ENCODE data around the gene SAMD3. TPM values are rescaled to one million over a fixed set of nuclear protein-coding genes. Genes with fewer than 3 reads are reported as not detected.

SAMD3 gene
- total RNA-seq, 1 experiment from 2014 or later: 7.5 TPM

DNA sequence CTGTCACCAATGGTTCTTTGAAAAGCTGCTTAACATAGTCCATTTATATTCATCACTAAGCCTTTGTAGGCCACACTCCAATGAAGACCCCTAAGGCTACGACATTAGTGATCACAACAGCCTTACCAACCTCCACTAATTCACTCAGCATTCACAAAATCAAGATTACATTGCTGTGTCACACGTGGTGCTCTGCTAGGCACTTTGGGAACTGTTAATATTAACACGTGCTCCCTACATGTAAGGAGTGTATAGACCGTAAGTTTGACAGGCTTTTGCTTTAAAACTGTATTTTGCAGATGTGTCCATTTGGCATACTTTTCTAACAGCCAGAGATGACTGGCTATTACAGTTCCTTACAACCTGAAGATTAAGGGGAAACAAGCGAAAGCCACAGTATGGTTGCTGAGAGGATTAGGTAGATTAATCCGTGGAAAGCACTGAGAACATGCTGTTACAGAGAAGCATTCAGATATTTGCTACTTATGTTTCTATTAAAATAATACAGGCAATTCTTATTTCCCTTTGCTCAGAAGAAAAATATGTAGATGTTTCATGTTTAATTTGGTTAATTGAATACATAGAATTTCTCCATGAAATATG lies 69.7 kb downstream of the SAMD3 start:
- ChIA-PET CTCF (no interaction called here), RAD21 (ENCODE audit: low non-redundant PET in 1 of 2, low total read pairs in 2 of 2, uncharacterized antibody in 2 of 2, unreplicated experiment in 2 of 2) (no interaction called here), POLR2A (no interaction called here)
- H4K20me1 ChIP-seq (ENCODE audit: insufficient read depth): no peaks in the 10 kb centered on the region
- no peaks in the 10 kb centered on the region for H3K9me3 ChIP-seq (ENCODE audit: control insufficient read depth in 1 of 2, insufficient read depth in 1 of 2, low read depth in 1 of 2, low read length in 2 of 2)
- H3K36me3 ChIP-seq (ENCODE audit: control insufficient read depth in 1 of 2, insufficient read depth in 2 of 2, low read length in 2 of 2): no peaks in the 10 kb centered on the region
- TF ChIP-seq CBX3 (IDR thresholded peaks at IDR 0.05; ENCODE audit: low read depth) (no peak), EZH2phosphoT487 (IDR thresholded peaks at IDR 0.05; ENCODE audit: borderline replicate concordance) (no peak), YY1 (IDR thresholded peaks at IDR 0.05; ENCODE audit: extremely low read depth, insufficient replicate concordance, low read depth, low read length) (no peak), SP1 (IDR thresholded peaks at IDR 0.05; ENCODE audit: low read depth) (no peak), EGR1 (IDR thresholded peaks at IDR 0.05; ENCODE audit: low read depth) (no peak), POLR2A (IDR thresholded peaks at IDR 0.05; ENCODE audit: borderline replicate concordance, extremely low read depth, insufficient read depth, insufficient read length) (no peak)
- no peaks in the 10 kb centered on the region for H3K9me2 ChIP-seq (ENCODE audit: insufficient read depth)
- no peaks in the 10 kb centered on the region for H3K27me3 ChIP-seq (ENCODE audit: insufficient read depth, low read length)
- no peak overlapping the region for H3K4me3 ChIP-seq (replicated peaks in 1 of 2; ENCODE audit: low read depth in 1 of 2, low read length in 2 of 2)
- intact Hi-C loops (cut with micrococcal nuclease): no loop called here
- H3K9ac ChIP-seq (ENCODE audit: low read length): no peak overlapping the region
- H3K79me2 ChIP-seq (ENCODE audit: insufficient read depth, low read length): no peaks in the 10 kb centered on the region
- no TSS peak for BruUV-seq (replicated peaks)
- no peaks in the 10 kb centered on the region for H3K4me1 ChIP-seq (ENCODE audit: control insufficient read depth in 1 of 2, insufficient read depth in 2 of 2, low read length in 2 of 2)
- no peak overlapping the region for H2AFZ ChIP-seq (ENCODE audit: low read depth, low read length, poor library complexity, severe bottlenecking)
- DNase-seq (ENCODE audit: low read depth, low spot score): no peak
- ATAC-seq: no peak
- H3K4me2 ChIP-seq (ENCODE audit: low read length): no peak overlapping the region
- H3K27ac ChIP-seq (ENCODE audit: low read depth, low read length): no peak overlapping the region

DNA sequence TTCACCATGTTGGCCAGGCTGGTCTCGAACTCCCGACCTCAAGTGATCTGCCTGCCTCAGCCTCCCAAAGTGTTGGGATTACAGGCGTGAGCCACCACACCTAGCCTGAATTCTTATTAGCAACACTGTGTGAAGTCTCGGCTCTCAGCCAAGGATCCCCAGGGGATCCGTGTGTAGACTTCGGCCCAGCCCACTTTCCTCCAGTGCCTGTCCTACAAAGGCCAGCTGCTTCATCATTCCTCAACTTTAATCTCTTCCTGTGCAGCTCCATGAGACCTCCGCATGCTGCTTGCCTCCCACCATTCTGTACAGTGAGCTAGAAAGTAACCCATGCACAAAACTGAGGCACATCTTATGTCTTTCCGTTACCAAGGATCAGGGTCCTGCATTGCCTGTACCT lies 71.8 kb downstream of the SAMD3 start:
- H3K9me2 ChIP-seq (ENCODE audit: insufficient read depth): no peaks in the 10 kb centered on the region

More for the DNA sequence above, 71.8 kb downstream of the SAMD3 start:
- no peaks in the 10 kb centered on the region for H3K9me3 ChIP-seq (ENCODE audit: control insufficient read depth in 1 of 2, insufficient read depth in 1 of 2, low read depth in 1 of 2, low read length in 2 of 2)
- no peaks in the 10 kb centered on the region for H3K79me2 ChIP-seq (ENCODE audit: insufficient read depth, low read length)
- no peak overlapping the region for H2AFZ ChIP-seq (ENCODE audit: low read depth, low read length, poor library complexity, severe bottlenecking)
- DNase-seq (ENCODE audit: low read depth, low spot score): no peak
- TF ChIP-seq EGR1 (IDR thresholded peaks at IDR 0.05; ENCODE audit: low read depth): no peak
- TF ChIP-seq POLR2AphosphoS5 (IDR thresholded peaks at IDR 0.05; ENCODE audit: low read depth, low read length): no peak
- TF ChIP-seq SP1 (IDR thresholded peaks at IDR 0.05; ENCODE audit: low read depth): no peak
- no peak for TF ChIP-seq FOSL1 (IDR thresholded peaks at IDR 0.05; ENCODE audit: low read depth)
- TF ChIP-seq ZFX (IDR thresholded peaks at IDR 0.05): no peak
- no peak for TF ChIP-seq YY1 (IDR thresholded peaks at IDR 0.05; ENCODE audit: extremely low read depth, insufficient replicate concordance, low read depth, low read length)
- no peak for TF ChIP-seq CBX3 (IDR thresholded peaks at IDR 0.05; ENCODE audit: low read depth)
- no peak for TF ChIP-seq JUND (IDR thresholded peaks at IDR 0.05)
- TF ChIP-seq, protein P1, sequence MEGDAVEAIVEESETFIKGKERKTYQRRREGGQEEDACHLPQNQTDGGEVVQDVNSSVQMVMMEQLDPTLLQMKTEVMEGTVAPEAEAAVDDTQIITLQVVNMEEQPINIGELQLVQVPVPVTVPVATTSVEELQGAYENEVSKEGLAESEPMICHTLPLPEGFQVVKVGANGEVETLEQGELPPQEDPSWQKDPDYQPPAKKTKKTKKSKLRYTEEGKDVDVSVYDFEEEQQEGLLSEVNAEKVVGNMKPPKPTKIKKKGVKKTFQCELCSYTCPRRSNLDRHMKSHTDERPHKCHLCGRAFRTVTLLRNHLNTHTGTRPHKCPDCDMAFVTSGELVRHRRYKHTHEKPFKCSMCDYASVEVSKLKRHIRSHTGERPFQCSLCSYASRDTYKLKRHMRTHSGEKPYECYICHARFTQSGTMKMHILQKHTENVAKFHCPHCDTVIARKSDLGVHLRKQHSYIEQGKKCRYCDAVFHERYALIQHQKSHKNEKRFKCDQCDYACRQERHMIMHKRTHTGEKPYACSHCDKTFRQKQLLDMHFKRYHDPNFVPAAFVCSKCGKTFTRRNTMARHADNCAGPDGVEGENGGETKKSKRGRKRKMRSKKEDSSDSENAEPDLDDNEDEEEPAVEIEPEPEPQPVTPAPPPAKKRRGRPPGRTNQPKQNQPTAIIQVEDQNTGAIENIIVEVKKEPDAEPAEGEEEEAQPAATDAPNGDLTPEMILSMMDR (IDR thresholded peaks at IDR 0.05 in 2 of 3, conservative IDR thresholded peaks at IDR 0.05 in 1 of 3; ENCODE audit: borderline replicate concordance in 1 of 3, insufficient read depth in 1 of 3, low read depth in 2 of 3, low read length in 2 of 3): no peak
- TF ChIP-seq SIN3A (IDR thresholded peaks at IDR 0.05; ENCODE audit: low read depth): no peak
- TF ChIP-seq EZH2phosphoT487 (IDR thresholded peaks at IDR 0.05; ENCODE audit: borderline replicate concordance): no peak
- no peak for TF ChIP-seq EZH2 (IDR thresholded peaks at IDR 0.05)
- no peak for TF ChIP-seq SRF (IDR thresholded peaks at IDR 0.05; ENCODE audit: low read depth)
- TF ChIP-seq, protein P2, sequence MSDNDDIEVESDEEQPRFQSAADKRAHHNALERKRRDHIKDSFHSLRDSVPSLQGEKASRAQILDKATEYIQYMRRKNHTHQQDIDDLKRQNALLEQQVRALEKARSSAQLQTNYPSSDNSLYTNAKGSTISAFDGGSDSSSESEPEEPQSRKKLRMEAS (IDR thresholded peaks at IDR 0.05): no peak
- TF ChIP-seq TCF7L2 (IDR thresholded peaks at IDR 0.05; ENCODE audit: borderline replicate concordance, extremely low read depth, insufficient read depth, insufficient read length): no peak
- TF ChIP-seq POLR2A (IDR thresholded peaks at IDR 0.05; ENCODE audit: borderline replicate concordance, extremely low read depth, insufficient read depth, insufficient read length): no peak
- ATAC-seq: no peak
- ChIA-PET CTCF (no interaction called here), RAD21 (ENCODE audit: low non-redundant PET in 1 of 2, low total read pairs in 2 of 2, uncharacterized antibody in 2 of 2, unreplicated experiment in 2 of 2) (no interaction called here), POLR2A (no interaction called here)
- H3K27ac ChIP-seq (ENCODE audit: low read depth, low read length): no peak overlapping the region
- no peak overlapping the region for H3K4me2 ChIP-seq (ENCODE audit: low read length)
- H3K4me1 ChIP-seq (ENCODE audit: control insufficient read depth in 1 of 2, insufficient read depth in 2 of 2, low read length in 2 of 2): no peaks in the 10 kb centered on the region
- no TSS peak for BruUV-seq (replicated peaks)
- no peaks in the 10 kb centered on the region for H3K36me3 ChIP-seq (ENCODE audit: control insufficient read depth in 1 of 2, insufficient read depth in 2 of 2, low read length in 2 of 2)
- no peaks in the 10 kb centered on the region for H4K20me1 ChIP-seq (ENCODE audit: insufficient read depth)
- intact Hi-C loops (cut with micrococcal nuclease): no loop called here
- no peak overlapping the region for H3K4me3 ChIP-seq (replicated peaks in 1 of 2; ENCODE audit: low read depth in 1 of 2, low read length in 2 of 2)
- H3K27me3 ChIP-seq (ENCODE audit: insufficient read depth, low read length): no peaks in the 10 kb centered on the region
- no peak overlapping the region for H3K9ac ChIP-seq (ENCODE audit: low read length)

Measured in HCT116 (cell line).